GM12878 (cell line): Measurements from ENCODE around the gene TRIM56. TPM values are rescaled to one million over a fixed set of nuclear protein-coding genes. Genes with fewer than 3 reads are reported as not detected.

Experiments used
- EP300 ChIP-seq, 2 experiments: fragments of 150-350 bp in 1 of 2; IDR thresholded peaks; 2 replicates each; pipeline ENCODE4 v1.6.1; 2011 to 2012; ENCODE audit warnings: low read depth in 2 of 2, low read length in 2 of 2, borderline replicate concordance in 1 of 2, improper control_type of control experiment in 1 of 2, inconsistent platforms in 1 of 2; ENCODE audit not compliant: control insufficient read depth in 1 of 2
- MTA2 ChIP-seq: fragments of 450-650 bp; IDR thresholded peaks from 2 replicates; pipeline ENCODE4 v1.6.1; 2016; ENCODE audit warnings: low read depth, mild to moderate bottlenecking, moderate library complexity
- NR2F1 ChIP-seq: fragments of 450-650 bp; conservative IDR thresholded peaks from 2 replicates; pipeline ENCODE4 v1.6.1; 2017; ENCODE audit warnings: mild to moderate bottlenecking
- REST ChIP-seq: IDR thresholded peaks from 2 replicates; pipeline ENCODE4 v1.6.1; 2012; ENCODE audit warnings: mild to moderate bottlenecking, low read depth, low read length
- SMAD5 ChIP-seq: IDR thresholded peaks from 2 replicates; pipeline ENCODE4 v1.6.1; 2016; ENCODE audit warnings: antibody characterized with exemption, low read depth
- ZBTB11 ChIP-seq: fragments of 450-650 bp; formaldehyde crosslinking; IDR thresholded peaks from 2 replicates; pipeline ENCODE4 v1.5.0; 2022; ENCODE audit warnings: mild to moderate bottlenecking, missing genetic modification characterization
- ZNF592 ChIP-seq: fragments of 450-650 bp; IDR thresholded peaks from 2 replicates; pipeline ENCODE4 v1.6.1; 2017; ENCODE audit warnings: mild to moderate bottlenecking, moderate library complexity
- ZNF687 ChIP-seq: fragments of 450-650 bp; IDR thresholded peaks from 2 replicates; pipeline ENCODE4 v1.6.1; 2017; ENCODE audit warnings: mild to moderate bottlenecking, moderate library complexity
- polyA plus RNA-seq, 11 experiments: library from polyadenylated mRNA; depleted of rRNA in 4 of 11; unstranded in 6 of 11; stranded (reverse) in 5 of 11; fragments of >200 nt; fragmentation: Nextera tagmentation in 4 of 11; fragmentation: Illumina TruSeq in 1 of 11; extraction: Ambion mirVana in 4 of 11; extraction: Trizol in 1 of 11; gene quantifications; 1 replicate in 1 of 11; 2 replicates in 10 of 11; pipeline versions ENCODE4 v1.2.1 to v1.2.3, GENCODE V29; 2011 to 2016; ENCODE audit warnings: inconsistent platforms in 2 of 11, missing spikeins in 2 of 11, low read depth in 1 of 11
- total RNA-seq, 4 experiments: library from RNA; depleted of rRNA in 3 of 4; stranded (reverse); fragments of >200 nt in 3 of 4; fragmentation: Illumina TruSeq in 1 of 4; extraction: Trizol in 1 of 4; gene quantifications; 2 replicates each; pipeline versions ENCODE4 v1.2.1 to v1.2.3, GENCODE V29; 2013 to 2021
- TF ChIP-seq, protein P1 (sequence below): fragments of 150-350 bp; IDR thresholded peaks from 2 replicates; pipeline ENCODE4 v1.6.1; 2014; ENCODE audit warnings: mild to moderate bottlenecking, low read depth, low read length

The TRIM56 gene
- total and polyA plus RNA-seq, 10 of the 15 experiments (the other 5 are each of a cell fraction or from before 2014, with no cell fraction given) = 3.2 to 37.5 (median 11.8) TPM

GRCh38 chr7:101108330-101108857, 23.1 kb downstream of the TRIM56 start (continued):
- TF ChIP-seq REST = no peak
- peak; percentile 61 for TF ChIP-seq MTA2
- TF ChIP-seq, protein P1, sequence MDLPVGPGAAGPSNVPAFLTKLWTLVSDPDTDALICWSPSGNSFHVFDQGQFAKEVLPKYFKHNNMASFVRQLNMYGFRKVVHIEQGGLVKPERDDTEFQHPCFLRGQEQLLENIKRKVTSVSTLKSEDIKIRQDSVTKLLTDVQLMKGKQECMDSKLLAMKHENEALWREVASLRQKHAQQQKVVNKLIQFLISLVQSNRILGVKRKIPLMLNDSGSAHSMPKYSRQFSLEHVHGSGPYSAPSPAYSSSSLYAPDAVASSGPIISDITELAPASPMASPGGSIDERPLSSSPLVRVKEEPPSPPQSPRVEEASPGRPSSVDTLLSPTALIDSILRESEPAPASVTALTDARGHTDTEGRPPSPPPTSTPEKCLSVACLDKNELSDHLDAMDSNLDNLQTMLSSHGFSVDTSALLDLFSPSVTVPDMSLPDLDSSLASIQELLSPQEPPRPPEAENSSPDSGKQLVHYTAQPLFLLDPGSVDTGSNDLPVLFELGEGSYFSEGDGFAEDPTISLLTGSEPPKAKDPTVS = no peak
- peak; percentile 82 for TF ChIP-seq ZNF592
- peak; percentile 93 for TF ChIP-seq NR2F1
- TF ChIP-seq ZNF687 = peak; percentile 89
- TF ChIP-seq SMAD5 = no peak
- TF ChIP-seq ZBTB11 (CRISPR knock-in tag) = no peak
- no peak for TF ChIP-seq EP300 (IDR thresholded peaks at IDR 0.05; ENCODE audit: borderline replicate concordance in 1 of 2, control insufficient read depth in 1 of 2, low read depth in 2 of 2, low read length in 2 of 2)
